ENCODE data around the gene CST8.

Gene CST8

DNA sequence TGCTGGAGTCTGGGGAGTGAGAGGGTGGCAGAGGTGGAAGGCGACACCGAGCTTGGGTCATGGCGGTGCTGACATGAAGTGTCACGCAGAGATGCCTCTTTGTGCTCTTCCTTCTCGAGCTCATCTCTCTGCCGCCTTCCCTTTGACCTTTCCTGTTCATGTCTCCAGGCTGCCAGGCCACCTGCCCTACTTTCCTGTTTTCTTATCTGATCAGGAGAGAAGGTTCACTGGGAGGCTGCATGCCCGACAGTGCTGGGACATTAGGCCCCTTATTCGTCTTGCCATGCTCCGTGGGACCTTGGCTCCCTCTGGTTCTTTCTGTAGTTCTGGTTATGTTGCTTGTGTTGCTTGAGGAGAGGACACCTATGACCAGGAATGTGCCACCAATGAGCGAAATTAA is 33.2 kb downstream of the CST8 start:
- DNase-seq: no peak

DNA sequence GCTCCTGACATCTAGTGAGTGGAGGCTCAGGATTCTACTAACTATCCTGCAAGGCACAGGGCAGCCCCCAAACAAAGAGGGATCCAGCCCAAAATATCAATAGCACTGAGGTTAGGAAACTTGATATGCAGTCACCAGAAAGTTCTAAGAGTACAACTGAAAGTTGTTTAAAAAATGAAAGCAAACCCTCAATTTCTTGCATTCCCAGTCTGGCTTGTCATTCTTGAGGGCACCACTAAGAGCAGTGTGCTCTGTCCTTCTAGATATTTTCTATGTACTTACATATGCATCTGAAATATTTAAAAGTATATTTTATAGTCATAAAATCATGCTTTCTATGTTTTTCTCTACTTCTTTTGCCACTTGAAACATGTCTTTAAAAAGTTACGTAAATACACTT is 35.9 kb downstream of the CST8 start:
- DNase-seq: no peak

DNA sequence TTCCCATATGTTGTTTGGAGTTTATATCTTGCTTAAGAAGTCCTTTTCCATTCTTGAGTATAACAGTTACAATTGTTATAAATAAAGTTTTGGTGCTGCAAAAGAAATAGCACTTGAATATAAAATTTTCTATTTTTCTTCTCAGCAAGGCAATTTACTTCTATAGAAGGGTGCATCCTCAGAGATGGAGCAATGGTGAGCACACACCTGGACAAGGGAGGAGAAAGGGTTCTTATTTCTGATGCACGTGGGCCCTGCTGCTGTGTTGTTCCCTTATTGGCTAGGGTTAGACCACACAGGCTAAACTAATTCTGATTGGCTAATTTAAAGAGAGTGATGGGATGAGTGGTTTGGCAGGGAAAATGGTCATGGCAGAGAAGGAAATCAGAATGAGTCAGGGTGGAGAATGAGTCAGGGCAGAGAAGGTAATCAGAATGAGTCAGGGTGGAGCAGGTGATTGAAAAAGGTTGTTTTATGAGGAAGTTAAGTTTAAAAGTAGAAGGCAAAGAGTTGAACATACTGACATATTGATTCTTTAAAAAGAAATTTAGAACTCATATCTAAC is 38.0 kb downstream of the CST8 start:
- no peak for DNase-seq

DNA sequence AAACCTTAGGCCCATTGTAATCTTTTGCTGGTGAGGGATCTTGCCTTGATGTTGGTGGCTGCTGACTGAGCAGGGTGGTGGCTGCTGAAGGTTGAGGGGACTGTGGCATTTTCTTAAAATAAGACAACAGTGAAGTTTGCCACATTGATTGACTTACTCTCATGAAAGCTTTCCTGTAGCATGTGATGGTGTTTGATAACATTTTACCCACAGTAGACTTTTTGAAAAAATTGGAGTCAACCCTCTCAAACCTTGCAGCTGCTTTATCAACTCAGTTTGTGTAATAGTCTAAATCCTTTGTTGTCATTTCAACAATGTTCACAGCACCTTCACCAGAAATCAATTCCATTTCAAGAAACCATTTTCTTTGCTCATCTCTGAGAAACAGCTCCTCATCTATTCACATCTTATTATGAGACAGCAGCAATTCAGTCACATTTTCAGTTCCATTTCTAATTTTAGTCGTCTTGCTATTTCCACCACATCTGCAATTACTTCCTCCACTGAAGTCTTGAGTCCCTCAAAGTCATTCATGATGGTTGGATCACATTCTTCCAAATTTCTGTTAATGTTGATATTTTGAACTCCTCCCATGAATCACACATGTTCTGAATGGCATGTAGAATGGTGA is 40.1 kb downstream of the CST8 start:
- DNase-seq: no peak

DNA sequence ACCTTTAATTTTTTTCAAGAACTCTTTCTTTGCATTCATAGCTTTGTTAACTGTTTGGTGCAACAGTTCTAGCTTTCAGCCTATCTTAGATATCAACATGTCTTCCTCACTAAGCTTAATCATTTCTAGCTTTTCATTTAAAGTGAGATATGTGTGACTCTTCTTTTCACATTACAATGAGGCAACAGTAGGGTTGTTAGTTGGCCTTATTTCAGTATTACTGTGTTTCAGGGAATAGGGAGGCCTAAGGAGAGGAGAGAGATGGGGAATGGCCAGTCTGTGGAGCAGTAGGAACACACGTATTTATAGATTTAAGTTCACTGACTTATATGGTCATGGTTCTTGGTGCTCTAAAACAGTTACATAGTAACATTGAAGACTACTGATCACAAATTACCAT is 41.6 kb downstream of the CST8 start:
- DNase-seq: no peak

DNA sequence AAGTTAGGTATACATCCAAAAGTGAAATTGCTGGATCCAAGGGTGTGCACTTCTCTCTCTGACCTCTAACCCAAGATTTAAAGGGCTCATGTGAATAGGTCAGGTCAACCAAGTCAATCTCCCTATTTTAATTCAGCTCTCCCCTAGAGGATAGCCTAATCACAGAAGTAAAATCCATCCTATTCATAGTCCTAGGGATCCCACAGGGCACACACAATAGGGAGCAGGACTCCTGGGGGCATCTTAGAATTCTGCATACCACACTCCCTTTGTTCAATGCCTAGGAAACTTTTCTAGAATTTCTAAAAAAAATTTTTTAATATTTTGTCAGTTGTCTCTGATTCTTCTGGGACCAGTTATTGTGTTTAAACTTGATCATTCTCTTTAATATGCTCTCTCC is 42.2 kb downstream of the CST8 start:
- no peak for DNase-seq

DNA sequence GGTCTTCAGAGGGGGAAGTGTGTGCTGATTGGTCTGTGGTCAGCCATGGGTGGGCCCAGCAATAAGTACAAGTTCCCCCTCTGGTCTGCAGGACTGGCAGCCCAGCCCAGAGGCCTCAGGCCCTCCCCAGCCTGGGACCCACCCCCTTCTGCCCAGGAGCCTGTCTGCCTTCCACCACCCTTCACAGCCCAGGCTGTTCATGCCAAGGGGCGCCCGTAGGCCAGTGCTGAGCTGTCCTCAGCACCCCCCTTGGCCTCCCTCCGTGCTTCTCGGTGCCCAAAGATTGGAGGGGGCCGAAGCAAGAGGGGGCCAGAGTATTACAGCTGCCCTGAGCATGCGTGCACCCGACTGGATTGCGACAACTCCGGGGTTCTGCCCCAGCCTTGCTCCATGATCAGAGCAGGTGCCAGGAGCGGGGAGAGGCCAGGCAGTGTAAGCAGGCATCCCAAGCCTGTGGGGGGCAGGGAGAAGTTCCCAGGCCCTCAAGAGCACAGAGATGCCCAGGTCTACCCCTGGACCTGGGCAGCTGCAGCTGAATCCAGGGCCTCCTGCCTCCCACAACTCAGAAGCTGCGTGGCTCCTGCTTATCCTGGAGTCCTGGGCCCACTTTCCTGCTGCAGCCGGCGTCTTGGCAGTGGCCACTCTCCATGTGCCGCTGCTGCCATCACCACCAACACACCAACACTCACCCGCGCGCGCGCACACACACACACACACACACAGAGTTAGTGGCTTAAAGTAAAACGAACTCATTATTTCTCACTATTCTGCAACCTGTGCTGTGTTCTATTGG is 44.1 kb downstream of the CST8 start:
- DNase-seq: no peak

DNA sequence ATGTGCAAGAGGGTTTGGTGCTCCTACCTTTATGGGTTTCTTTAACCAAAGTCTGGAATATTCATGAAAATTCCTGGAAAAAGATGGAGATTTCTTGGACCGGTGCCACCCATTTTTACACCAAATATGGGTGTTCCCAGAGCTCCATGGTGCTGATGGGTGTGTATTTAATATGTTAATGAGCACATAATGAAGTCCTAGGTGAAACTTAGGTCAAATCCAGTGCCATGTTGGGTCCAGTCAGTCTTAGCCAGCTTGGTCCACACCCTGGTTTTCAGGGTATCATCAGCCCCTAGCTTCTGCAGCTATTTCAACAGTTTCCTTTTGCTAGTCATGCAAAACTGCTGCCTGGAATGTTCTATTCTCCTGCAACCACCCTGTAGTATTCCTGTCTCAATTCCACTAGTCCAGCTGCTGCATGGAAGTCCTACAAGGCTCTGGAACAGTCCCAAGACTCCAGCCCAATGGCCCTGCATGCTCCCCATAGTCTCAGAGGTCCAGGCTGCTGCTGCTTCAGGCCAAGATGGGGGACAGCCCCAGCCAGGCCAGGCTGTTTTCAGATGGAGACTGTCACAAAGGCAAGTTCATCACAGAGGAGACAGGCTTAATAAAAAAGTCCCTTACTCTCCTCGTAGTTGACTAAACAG is 45.5 kb downstream of the CST8 start:
- no peak for DNase-seq

DNA sequence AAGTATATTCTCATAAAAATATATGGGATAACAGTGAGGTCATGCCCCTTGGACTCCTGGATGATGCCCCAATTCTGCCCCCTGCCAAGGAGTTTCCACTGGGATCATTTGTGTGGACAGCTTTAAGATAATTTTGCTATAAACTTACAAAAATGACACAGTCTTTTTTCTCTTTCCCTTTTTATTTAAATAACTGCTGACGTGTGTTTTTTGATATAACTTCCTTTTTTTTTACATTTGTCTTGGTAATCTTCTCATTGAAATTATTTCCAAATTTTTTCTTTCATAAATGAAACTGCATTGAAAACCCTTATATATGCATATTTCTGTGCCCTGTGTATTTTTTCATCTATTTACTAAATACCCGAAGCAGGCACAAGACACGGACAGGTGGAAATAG is 46.1 kb downstream of the CST8 start:
- no peak for DNase-seq

DNA sequence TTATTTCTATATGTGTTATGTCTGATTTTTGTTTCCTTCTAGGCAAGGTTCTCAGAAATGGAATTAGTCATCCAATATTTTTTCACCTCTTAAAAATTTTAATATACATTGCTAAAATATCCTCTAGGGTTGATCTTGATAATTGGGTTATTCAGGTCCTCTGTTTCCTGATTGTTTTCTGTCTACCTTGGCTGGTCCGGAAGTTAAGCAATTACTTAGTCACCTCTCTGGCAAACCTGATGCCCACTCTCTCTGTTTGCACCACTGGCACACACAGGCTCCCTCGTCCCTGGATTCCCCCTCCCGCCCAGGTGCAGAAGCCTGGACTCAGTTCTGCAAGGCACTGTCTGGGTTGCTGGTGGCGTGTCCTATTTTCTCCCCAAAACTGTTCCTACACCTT is 49.7 kb downstream of the CST8 start:
- no peak for DNase-seq

DNA sequence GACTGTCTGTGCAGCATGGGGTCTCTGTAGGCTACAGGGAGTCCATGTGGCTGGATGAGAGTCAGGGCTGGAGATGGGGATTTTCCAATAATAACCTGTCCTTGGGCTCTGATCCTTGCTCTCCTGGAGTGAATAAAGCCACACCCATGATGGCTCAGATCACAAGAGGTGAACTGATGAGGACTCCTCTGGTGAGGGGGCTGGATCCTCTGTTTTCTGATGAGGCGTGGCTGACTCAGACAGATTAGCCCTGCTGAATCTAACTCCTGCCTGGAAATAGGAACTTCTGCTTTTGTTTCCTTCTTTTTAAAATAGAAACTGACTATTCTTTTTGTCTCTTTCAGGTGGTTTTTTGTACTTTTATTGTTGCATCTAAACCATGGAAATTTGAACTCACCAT is 50.4 kb downstream of the CST8 start:
- no peak for DNase-seq

DNA sequence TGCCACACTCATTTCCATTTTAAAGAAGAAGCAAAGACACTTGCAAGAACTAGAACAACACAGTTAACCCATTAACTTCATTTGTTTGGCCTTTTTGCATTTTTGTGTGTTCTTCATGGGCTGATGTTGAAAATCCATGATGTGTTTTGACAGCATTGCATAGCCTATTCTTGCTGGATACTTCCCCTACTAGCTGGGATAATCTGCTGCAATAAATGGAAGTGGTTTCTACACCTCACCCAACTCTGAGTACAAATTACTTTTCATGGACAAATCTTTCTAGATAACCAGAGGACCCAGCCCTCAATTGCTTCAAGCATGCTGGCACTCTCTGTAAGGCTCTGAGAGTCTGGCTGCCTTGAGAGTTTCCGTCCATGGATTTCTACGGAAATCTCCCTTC is 50.9 kb downstream of the CST8 start:
- no peak for DNase-seq

DNA sequence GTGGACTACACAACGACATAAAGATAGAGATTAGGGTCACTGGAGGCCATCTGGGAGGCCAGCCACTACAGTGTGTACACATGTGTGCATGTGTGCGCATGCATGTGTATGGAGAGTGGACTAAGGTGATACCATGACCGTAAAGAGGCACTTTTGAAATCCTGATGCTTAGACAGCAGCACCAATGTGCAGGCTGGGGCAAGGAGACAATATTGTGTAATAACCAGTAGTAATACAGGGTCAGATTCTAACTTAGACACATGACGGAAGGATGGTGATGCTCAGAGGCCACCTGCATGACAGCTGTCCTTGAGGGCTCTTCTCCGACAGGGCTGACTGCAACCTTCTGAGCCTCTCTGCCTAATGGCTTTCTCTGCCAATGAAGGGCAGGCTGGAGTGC is 51.9 kb downstream of the CST8 start:
- DNase-seq: no peak

DNA sequence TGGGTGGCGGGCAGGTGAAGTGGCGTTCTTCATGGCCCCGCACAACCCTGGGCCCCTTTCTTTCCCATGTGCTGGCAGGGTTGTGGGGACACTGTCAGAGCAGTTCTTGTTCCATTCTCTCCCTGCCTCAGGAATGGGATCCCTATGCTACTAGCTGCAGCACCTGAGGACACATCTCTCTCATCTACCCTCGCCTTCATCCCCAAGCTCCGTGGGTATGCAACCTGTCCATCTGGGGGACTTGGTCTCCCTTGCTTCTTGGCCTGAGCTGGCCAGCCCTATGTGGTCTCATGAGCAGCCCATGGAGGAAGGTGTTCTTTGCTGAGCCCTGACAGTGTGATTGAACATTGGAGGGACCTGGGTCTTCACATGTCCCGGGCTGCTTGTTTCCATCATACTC is 53.2 kb downstream of the CST8 start:
- DNase-seq: no peak
